ENCODE measurements around the gene MACIR. TPM values are rescaled to one million over a fixed set of nuclear protein-coding genes. Genes with fewer than 3 reads are reported as not detected.

MACIR gene
- total RNA-seq, 1 donor from 2014 or later: 16.9 TPM

- DNase-seq (ENCODE audit: low spot score): no peak
- H3K27me3 Mint-ChIP-seq (ENCODE audit: low read depth): no peaks in the 10 kb centered on the region
- TF ChIP-seq CTCF (IDR thresholded peaks at IDR 0.05): no peak
- peaks cover 43% of the 10 kb centered on the region for H3K4me1 Mint-ChIP-seq (ENCODE audit: low read depth)
- no peak overlapping the region for H3K4me3 Mint-ChIP-seq (ENCODE audit: unreplicated experiment)
- H3K27ac Mint-ChIP-seq (ENCODE audit: unreplicated experiment): no peak overlapping the region
- no peaks in the 10 kb centered on the region for H3K9me3 Mint-ChIP-seq (ENCODE audit: low read depth)
- peaks cover 7% of the 10 kb centered on the region for H3K36me3 Mint-ChIP-seq (ENCODE audit: low read depth)
Measured at GRCh38 chr5:103273952-103274351, 15.4 kb downstream of the MACIR start.

- peaks cover 12% of the 10 kb centered on the region for H3K36me3 Mint-ChIP-seq (ENCODE audit: low read depth)
Measured at GRCh38 chr5:103275851-103276250, 17.3 kb downstream of the MACIR start.

GRCh38 chr5:103280967-103281366, 22.4 kb downstream of the MACIR start:
- Mint-ChIP-seq H3K4me3 (ENCODE audit: unreplicated experiment) (no peak overlapping the region), H3K9me3 (ENCODE audit: low read depth) (no peaks in the 10 kb centered on the region), H3K27me3 (ENCODE audit: low read depth) (no peaks in the 10 kb centered on the region), H3K4me1 (ENCODE audit: low read depth) (no peaks in the 10 kb centered on the region), H3K36me3 (ENCODE audit: low read depth) (peaks cover 9% of the 10 kb centered on the region), H3K27ac (ENCODE audit: unreplicated experiment) (no peak overlapping the region)
- no peak for TF ChIP-seq CTCF (IDR thresholded peaks at IDR 0.05)
- DNase-seq (ENCODE audit: low spot score): no peak

More at GRCh38 chr5:103275851-103276250, 17.3 kb downstream of the MACIR start:
- no peaks in the 10 kb centered on the region for H3K9me3 Mint-ChIP-seq (ENCODE audit: low read depth)
- H3K4me1 Mint-ChIP-seq (ENCODE audit: low read depth): peaks cover 26% of the 10 kb centered on the region
- H3K27me3 Mint-ChIP-seq (ENCODE audit: low read depth): no peaks in the 10 kb centered on the region
- no peak for TF ChIP-seq CTCF (IDR thresholded peaks at IDR 0.05)
- no peak overlapping the region for H3K27ac Mint-ChIP-seq (ENCODE audit: unreplicated experiment)
- DNase-seq (ENCODE audit: low spot score): no peak
- no peak overlapping the region for H3K4me3 Mint-ChIP-seq (ENCODE audit: unreplicated experiment)

- Mint-ChIP-seq H3K27ac (ENCODE audit: unreplicated experiment) (no peak overlapping the region), H3K4me3 (ENCODE audit: unreplicated experiment) (no peak overlapping the region), H3K9me3 (ENCODE audit: low read depth) (no peaks in the 10 kb centered on the region), H3K36me3 (ENCODE audit: low read depth) (peaks cover 5% of the 10 kb centered on the region), H3K27me3 (ENCODE audit: low read depth) (no peaks in the 10 kb centered on the region), H3K4me1 (ENCODE audit: low read depth) (peaks cover 3% of the 10 kb centered on the region)
- no peak for TF ChIP-seq CTCF (IDR thresholded peaks at IDR 0.05)
- DNase-seq (ENCODE audit: low spot score): no peak
Measured at GRCh38 chr5:103283120-103283519, 24.6 kb downstream of the MACIR start.

GRCh38 chr5:103283869-103284268, 25.3 kb downstream of the MACIR start:
- Mint-ChIP-seq H3K27ac (ENCODE audit: unreplicated experiment) (no peak overlapping the region), H3K36me3 (ENCODE audit: low read depth) (peaks cover 5% of the 10 kb centered on the region), H3K4me1 (ENCODE audit: low read depth) (peaks cover 3% of the 10 kb centered on the region), H3K4me3 (ENCODE audit: unreplicated experiment) (no peak overlapping the region), H3K27me3 (ENCODE audit: low read depth) (no peaks in the 10 kb centered on the region), H3K9me3 (ENCODE audit: low read depth) (no peaks in the 10 kb centered on the region)
- TF ChIP-seq CTCF (IDR thresholded peaks at IDR 0.05): no peak
- DNase-seq (ENCODE audit: low spot score): no peak

Data from chondrocyte (in vitro differentiated cells).